GM12878 (cell line): ENCODE data around the gene MTFP1. TPM values are rescaled to one million over a fixed set of nuclear protein-coding genes. Genes with fewer than 3 reads are reported as not detected.

Experiments used
- ATAC-seq: fragments of 200-7000 bp; cut with Tn5 transposase; 3 replicates; pipeline ENCODE4 v1.9.1; 2020; ENCODE audit warnings: mild to moderate bottlenecking, moderate library complexity
- BruUV-seq: library from RNA; stranded (reverse); fragments of 400-500 nt; replicated peaks from 2 replicates; lab custom pipeline; 2021; lab: Mats Ljungman, UMichigan
- CTCF ChIA-PET: fragments of 300-600 bp; sonication (Branson Sonifier 250); formaldehyde crosslinking; extraction: SDS; loops from one replicate; lab custom pipeline; 2021; ENCODE audit warnings: inconsistent platforms; lab: Yijun Ruan, JAX
- POLR2A ChIA-PET: fragments of 350-600 bp; formaldehyde crosslinking; extraction: SDS; loops from one replicate; lab custom pipeline; 2021; ENCODE audit warnings: inconsistent platforms; lab: Charles Lee
- RAD21 ChIA-PET: fragments of 300-600 bp; sonication (Branson Sonifier 250); formaldehyde crosslinking; loops from one replicate; lab custom pipeline; 2023; ENCODE audit warnings: antibody characterized with exemption; ENCODE audit not compliant: unreplicated experiment; lab: Charles Lee
- SMC1A ChIA-PET: fragments of 300-600 bp; sonication (Branson Sonifier 250); formaldehyde crosslinking; loops from one replicate; lab custom pipeline; 2023; ENCODE audit not compliant: unreplicated experiment, uncharacterized antibody; lab: Charles Lee
- DNase-seq: peaks from one replicate; pipeline ENCODE4 v3.0.0-alpha.2; 2011; ENCODE audit warnings: low read depth, low spot score
- FAIRE-seq: peaks from 3 replicates; lab custom pipeline; 2011; peaks lifted over from hg19 to GRCh38; lab: Jason Lieb, UNC
- H2AFZ ChIP-seq: 2 replicates; pipeline ENCODE4 v1.6.0; 2011; ENCODE audit warnings: low read depth, low read length, control low read depth; ENCODE audit not compliant: control insufficient read depth
- H3K27ac ChIP-seq: 2 replicates; pipeline ENCODE4 v1.5.1; 2011; ENCODE audit warnings: control low read depth; ENCODE audit not compliant: control insufficient read depth, insufficient read depth
- H3K27me3 ChIP-seq, 2 experiments: replicated peaks in 1 of 2; 2 replicates each; pipeline versions ENCODE4 v1.6.0 to v1.6.1; 2011; ENCODE audit warnings: low read length in 1 of 2; ENCODE audit not compliant: control insufficient read depth in 2 of 2, insufficient read depth in 2 of 2
- H3K36me3 ChIP-seq, 2 experiments: 2 replicates each; pipeline ENCODE4 v1.5.1; 2011; ENCODE audit warnings: low read length in 1 of 2; ENCODE audit not compliant: control insufficient read depth in 2 of 2, insufficient read depth in 2 of 2
- H3K4me1 ChIP-seq: 2 replicates; pipeline ENCODE4 v1.6.1; 2011; ENCODE audit warnings: mild to moderate bottlenecking, low read length, moderate library complexity, mixed read lengths; ENCODE audit not compliant: control insufficient read depth, insufficient read depth
- H3K4me2 ChIP-seq: 2 replicates; pipeline ENCODE4 v1.6.0; 2011; ENCODE audit warnings: control low read depth; ENCODE audit not compliant: control insufficient read depth, insufficient read depth
- H3K4me3 ChIP-seq: fragments of 200-600 bp; sonication (generic); 2 replicates; pipeline ENCODE4 v1.5.1; 2016
- H3K79me2 ChIP-seq: 2 replicates; pipeline ENCODE4 v1.6.0; 2011; ENCODE audit warnings: low read length; ENCODE audit not compliant: control insufficient read depth, insufficient read depth
- H3K9ac ChIP-seq: 2 replicates; pipeline ENCODE4 v1.8.0; 2011; ENCODE audit warnings: low read length, control low read depth, mixed read lengths; ENCODE audit not compliant: control insufficient read depth, insufficient read depth
- H3K9me3 ChIP-seq: replicated peaks from 3 replicates; pipeline ENCODE4 v1.5.1; 2011; ENCODE audit warnings: mild to moderate bottlenecking, low read length; ENCODE audit not compliant: control insufficient read depth, insufficient read depth
- H4K20me1 ChIP-seq: 2 replicates; pipeline ENCODE4 v1.6.0; 2011; ENCODE audit not compliant: control insufficient read depth, insufficient read depth
- BRCA1 ChIP-seq: IDR thresholded peaks from 2 replicates; pipeline ENCODE4 v1.6.1; 2011; ENCODE audit warnings: low read depth, low read length, improper control_type of control experiment
- CEBPB ChIP-seq, 2 experiments: fragments of 150-350 bp in 1 of 2; IDR thresholded peaks; 2 replicates each; pipeline ENCODE4 v1.6.1; 2012 to 2014; ENCODE audit warnings: low read depth in 2 of 2, low read length in 2 of 2, borderline replicate concordance in 1 of 2, inconsistent platforms in 1 of 2
- CEBPZ ChIP-seq: fragments of 150-350 bp; IDR thresholded peaks from 2 replicates; pipeline ENCODE4 v1.6.1; 2016; ENCODE audit warnings: low read depth, low read length
- CHD4 ChIP-seq: fragments of 200-600 bp; sonication (generic); IDR thresholded peaks from 2 replicates; pipeline ENCODE4 v1.6.1; 2016; ENCODE audit warnings: mild to moderate bottlenecking
- EGR1 ChIP-seq, 2 experiments: IDR thresholded peaks; 1 replicate in 1 of 2; 2 replicates in 1 of 2; pipeline ENCODE4 v1.6.1; 2011 to 2012; ENCODE audit warnings: low read depth in 2 of 2, low read length in 2 of 2, borderline replicate concordance in 1 of 2, mild to moderate bottlenecking in 1 of 2, moderate library complexity in 1 of 2
- FOXK2 ChIP-seq: fragments of 450-650 bp; IDR thresholded peaks from 2 replicates; pipeline ENCODE4 v1.6.1; 2017; ENCODE audit warnings: mild to moderate bottlenecking, moderate library complexity
- IRF4 ChIP-seq: IDR thresholded peaks from 2 replicates; pipeline ENCODE4 v1.6.1; 2011; ENCODE audit warnings: low read depth, low read length
- MEF2A ChIP-seq: IDR thresholded peaks from 2 replicates; pipeline ENCODE4 v1.6.1; 2011; ENCODE audit warnings: low read depth, mild to moderate bottlenecking, low read length, moderate library complexity; ENCODE audit not compliant: insufficient read depth
- NFIC ChIP-seq: IDR thresholded peaks from 2 replicates; pipeline ENCODE4 v1.6.1; 2012; ENCODE audit warnings: low read depth, mild to moderate bottlenecking, inconsistent platforms, low read length, moderate library complexity
- PKNOX1 ChIP-seq: fragments of 450-650 bp; IDR thresholded peaks from 2 replicates; pipeline ENCODE4 v1.6.1; 2016; ENCODE audit warnings: mild to moderate bottlenecking
- POLR2A ChIP-seq: IDR thresholded peaks from 2 replicates; pipeline ENCODE4 v1.6.1; 2011; ENCODE audit warnings: low read depth, mild to moderate bottlenecking, low read length
- RAD51 ChIP-seq: fragments of 450-650 bp; IDR thresholded peaks from 2 replicates; pipeline ENCODE4 v1.6.1; 2016; ENCODE audit warnings: moderate library complexity, mild to moderate bottlenecking, inconsistent platforms
- ZNF207 ChIP-seq: fragments of 450-650 bp; IDR thresholded peaks from 2 replicates; pipeline ENCODE4 v1.6.1; 2014; ENCODE audit warnings: antibody characterized with exemption, mild to moderate bottlenecking, borderline replicate concordance
- WGBS: methylation state at CpG from one replicate; pipeline ENCODE4 v1.1.6; 2016; ENCODE audit warnings: low lambda C conversion rate; ENCODE audit not compliant: insufficient replicate concordance, insufficient coverage; ENCODE audit errors: missing lambda C conversion rate; 5-methylcytosine and 5-hydroxymethylcytosine counted together
- in situ Hi-C: fragments of 300-500 bp; cut with MboI; formaldehyde crosslinking; loops from 9 replicates; pipeline ENCODE4 v1.14.3; 2018; ENCODE audit warnings: mixed read lengths
- intact Hi-C: fragments of 100-400 bp; cut with micrococcal nuclease; formaldehyde crosslinking; loops from one replicate; pipeline ENCODE4 v1.14.2; 2022; ENCODE audit not compliant: unreplicated experiment
- polyA plus RNA-seq, 11 experiments: library from polyadenylated mRNA; depleted of rRNA in 4 of 11; unstranded in 6 of 11; stranded (reverse) in 5 of 11; fragments of >200 nt; fragmentation: Nextera tagmentation in 4 of 11; fragmentation: Illumina TruSeq in 1 of 11; extraction: Ambion mirVana in 4 of 11; extraction: Trizol in 1 of 11; gene quantifications; 1 replicate in 1 of 11; 2 replicates in 10 of 11; pipeline versions ENCODE4 v1.2.1 to v1.2.3, GENCODE V29; 2011 to 2016; ENCODE audit warnings: inconsistent platforms in 2 of 11, missing spikeins in 2 of 11, low read depth in 1 of 11
- total RNA-seq, 4 experiments: library from RNA; depleted of rRNA in 3 of 4; stranded (reverse); fragments of >200 nt in 3 of 4; fragmentation: Illumina TruSeq in 1 of 4; extraction: Trizol in 1 of 4; gene quantifications; 2 replicates each; pipeline versions ENCODE4 v1.2.1 to v1.2.3, GENCODE V29; 2013 to 2021

Gene MTFP1
- total and polyA plus RNA-seq, 10 of the 15 experiments (the other 5 are each of a cell fraction or from before 2014, with no cell fraction given) = 20.5 to 133 (median 59.8) TPM

GRCh38 chr22:30452861-30453260 is 27.3 kb downstream of the MTFP1 start:
- RAD21 ChIA-PET = interaction anchor here (1.5 kb wide), 1 partner anchor 302 kb away, joined by 3 read pairs; no protein-coding TSS in a partner anchor
- in situ Hi-C loops = no loop called here

More at GRCh38 chr22:30452861-30453260, 27.3 kb downstream of the MTFP1 start:
- Histone ChIP-seq H3K27me3 (no peaks in the 10 kb centered on the region; a peak in 1 of 4 replicates), H3K4me1 (no peaks in the 10 kb centered on the region), H3K9ac (no peak overlapping the region), H3K79me2 (no peaks in the 10 kb centered on the region), H4K20me1 (no peaks in the 10 kb centered on the region), H3K36me3 (no peaks in the 10 kb centered on the region), H2AFZ (no peak overlapping the region), H3K9me3 (no peaks in the 10 kb centered on the region), H3K4me3 (no peak overlapping the region), H3K4me2 (no peak overlapping the region), H3K27ac (no peak overlapping the region)
- CTCF ChIA-PET = no interaction called here
- intact Hi-C loops = no loop called here
- no peak for ATAC-seq
- FAIRE-seq = no peak
- WGBS = 16% methylated on average over 6 of the region's 6 CpGs
- no TSS peak for BruUV-seq
- DNase-seq = no peak
- POLR2A ChIA-PET = no interaction called here
- SMC1A ChIA-PET = interaction anchor here (1.4 kb wide), 1 partner anchor 62 kb away, joined by 3 read pairs; no protein-coding TSS in a partner anchor
- TF ChIP-seq POLR2A (no peak), NFIC (no peak), CHD4 (no peak), EGR1 (IDR thresholded peaks at IDR 0.05; ENCODE audit: borderline replicate concordance in 1 of 2, low read depth in 2 of 2, low read length in 2 of 2) (no peak), CEBPZ (no peak), FOXK2 (no peak), RAD51 (no peak), IRF4 (no peak), CEBPB (IDR thresholded peaks at IDR 0.05; ENCODE audit: borderline replicate concordance in 1 of 2, low read depth in 2 of 2, low read length in 2 of 2) (no peak), PKNOX1 (no peak), BRCA1 (no peak), ZNF207 (no peak), MEF2A (no peak)
- TF ChIP-seq, all 136 proteins: peak for 0
